Measurements from ENCODE around the gene SPON2.

- TF ChIP-seq POLR2A (IDR thresholded peaks at IDR 0.05; ENCODE audit: low read length): no peak
- no peak for TF ChIP-seq GATA1 (IDR thresholded peaks at IDR 0.05; ENCODE audit: low read depth, low read length)
Measured at GRCh38 chr4:1160351-1160750, 12.0 kb downstream of the SPON2 start.
